LoVo (cell line): ENCODE data around the gene CHRNA3.

ENCODE experiments used
- DNase-seq: peaks from one replicate; pipeline ENCODE4 v3.0.0-alpha.2; 2016; ENCODE audit warnings: low spot score

The CHRNA3 gene

GRCh38 chr15:78636378-78636859 lies 15.6 kb upstream of the CHRNA3 start:
- no peak for DNase-seq

GRCh38 chr15:78635346-78635745 lies 14.6 kb upstream of the CHRNA3 start:
- no peak for DNase-seq

GRCh38 chr15:78634210-78635145 lies 13.7 kb upstream of the CHRNA3 start:
- DNase-seq, result no peak

GRCh38 chr15:78633348-78633747 lies 12.6 kb upstream of the CHRNA3 start:
- DNase-seq, result no peak

- no peak for DNase-seq
These were observed 10.3 kb upstream of the CHRNA3 start for GRCh38 chr15:78630886-78631633.

- DNase-seq, result no peak
These were observed 8.9 kb upstream of the CHRNA3 start for GRCh38 chr15:78629716-78630065.

- no peak for DNase-seq
These were observed 8.4 kb upstream of the CHRNA3 start for GRCh38 chr15:78629031-78629715.

- no peak for DNase-seq
These were observed 7.4 kb upstream of the CHRNA3 start for GRCh38 chr15:78628227-78628626.

GRCh38 chr15:78627348-78627747 lies 6.6 kb upstream of the CHRNA3 start:
- DNase-seq, result no peak

- no peak for DNase-seq
These were observed 5.7 kb upstream of the CHRNA3 start for GRCh38 chr15:78626381-78626995.

GRCh38 chr15:78625606-78626280 lies 4.9 kb upstream of the CHRNA3 start:
- DNase-seq, result no peak

GRCh38 chr15:78624651-78625590 lies 4.1 kb upstream of the CHRNA3 start:
- DNase-seq, result no peak

GRCh38 chr15:78623786-78624497 lies 3.1 kb upstream of the CHRNA3 start:
- no peak for DNase-seq

GRCh38 chr15:78621810-78622402 lies 1.1 kb upstream of the CHRNA3 start:
- no peak for DNase-seq

GRCh38 chr15:78620021-78620526 lies 722 bp downstream of the CHRNA3 start:
- DNase-seq, result no peak

GRCh38 chr15:78619022-78619950 lies 1.5 kb downstream of the CHRNA3 start:
- DNase-seq, result no peak

- DNase-seq, result peak; percentile 89
These were observed 2.3 kb downstream of the CHRNA3 start for GRCh38 chr15:78618490-78618934.

GRCh38 chr15:78618064-78618463 lies 2.7 kb downstream of the CHRNA3 start:
- no peak for DNase-seq
